ENCODE measurements around the gene ARAF. TPM values are rescaled to one million over a fixed set of nuclear protein-coding genes. Genes with fewer than 3 reads are reported as not detected.

Gene ARAF
- total and polyA plus RNA-seq, 2 of the 4 experiments (the other 2 are of a cell fraction), result 9.1 to 52.2 TPM

- intact Hi-C loops (cut with micrococcal nuclease), result no loop called here
Measured at GRCh38 chrX:47570794-47571193, 9.8 kb downstream of the ARAF start.

More at GRCh38 chrX:47570794-47571193, 9.8 kb downstream of the ARAF start:
- no peak overlapping the region for H3K14ac ChIP-seq (replicated peaks; ENCODE audit: low read depth, low read length)
- H2AK9ac ChIP-seq (replicated peaks; ENCODE audit: low read depth, low read length, poor library complexity), result no peak overlapping the region
- ATAC-seq (ENCODE audit: low read depth) (no peak), DNase-seq (no peak)
- H2AFZ ChIP-seq (replicated peaks; ENCODE audit: low read length, poor library complexity), result no peak overlapping the region
- in situ Hi-C loops (cut with MboI; ENCODE audit: low sequenced_read_pairs) (no loop called here), dilution Hi-C loops (cut with HindIII; ENCODE audit: low sequenced_read_pairs, unreplicated experiment) (no loop called here)
- no peak overlapping the region for H4K5ac ChIP-seq (ENCODE audit: low read depth, low read length)
- H3K18ac ChIP-seq (ENCODE audit: low read depth, low read length), result no peak overlapping the region
- H3K9me3 ChIP-seq (ENCODE audit: control insufficient read depth, insufficient read depth, low read length), result no peaks in the 10 kb centered on the region; the same call in 1 of the 2 replicates
- no peak overlapping the region for H2BK15ac ChIP-seq (ENCODE audit: low read depth, low read length)
- no peak for TF ChIP-seq RAD21 (IDR thresholded peaks at IDR 0.05; ENCODE audit: low read length)
- no peak for TF ChIP-seq CHD1 (IDR thresholded peaks at IDR 0.05; ENCODE audit: low read depth, low read length)
- TF ChIP-seq BHLHE40 (IDR thresholded peaks at IDR 0.05; ENCODE audit: low read depth, low read length), result no peak
- TF ChIP-seq MXI1 (IDR thresholded peaks at IDR 0.05; ENCODE audit: borderline replicate concordance, low read depth, low read length), result no peak
- TF ChIP-seq, protein P1, sequence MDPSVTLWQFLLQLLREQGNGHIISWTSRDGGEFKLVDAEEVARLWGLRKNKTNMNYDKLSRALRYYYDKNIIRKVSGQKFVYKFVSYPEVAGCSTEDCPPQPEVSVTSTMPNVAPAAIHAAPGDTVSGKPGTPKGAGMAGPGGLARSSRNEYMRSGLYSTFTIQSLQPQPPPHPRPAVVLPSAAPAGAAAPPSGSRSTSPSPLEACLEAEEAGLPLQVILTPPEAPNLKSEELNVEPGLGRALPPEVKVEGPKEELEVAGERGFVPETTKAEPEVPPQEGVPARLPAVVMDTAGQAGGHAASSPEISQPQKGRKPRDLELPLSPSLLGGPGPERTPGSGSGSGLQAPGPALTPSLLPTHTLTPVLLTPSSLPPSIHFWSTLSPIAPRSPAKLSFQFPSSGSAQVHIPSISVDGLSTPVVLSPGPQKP (IDR thresholded peaks at IDR 0.05; ENCODE audit: borderline replicate concordance, low read depth, low read length), result no peak
- TF ChIP-seq RFX5 (IDR thresholded peaks at IDR 0.05; ENCODE audit: low read depth, low read length), result no peak
- TF ChIP-seq, protein P2, sequence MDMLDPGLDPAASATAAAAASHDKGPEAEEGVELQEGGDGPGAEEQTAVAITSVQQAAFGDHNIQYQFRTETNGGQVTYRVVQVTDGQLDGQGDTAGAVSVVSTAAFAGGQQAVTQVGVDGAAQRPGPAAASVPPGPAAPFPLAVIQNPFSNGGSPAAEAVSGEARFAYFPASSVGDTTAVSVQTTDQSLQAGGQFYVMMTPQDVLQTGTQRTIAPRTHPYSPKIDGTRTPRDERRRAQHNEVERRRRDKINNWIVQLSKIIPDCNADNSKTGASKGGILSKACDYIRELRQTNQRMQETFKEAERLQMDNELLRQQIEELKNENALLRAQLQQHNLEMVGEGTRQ (IDR thresholded peaks at IDR 0.05; ENCODE audit: low read depth, low read length), result no peak
- TF ChIP-seq CEBPB (IDR thresholded peaks at IDR 0.05; ENCODE audit: low read depth, low read length), result no peak
- TF ChIP-seq, protein P3, sequence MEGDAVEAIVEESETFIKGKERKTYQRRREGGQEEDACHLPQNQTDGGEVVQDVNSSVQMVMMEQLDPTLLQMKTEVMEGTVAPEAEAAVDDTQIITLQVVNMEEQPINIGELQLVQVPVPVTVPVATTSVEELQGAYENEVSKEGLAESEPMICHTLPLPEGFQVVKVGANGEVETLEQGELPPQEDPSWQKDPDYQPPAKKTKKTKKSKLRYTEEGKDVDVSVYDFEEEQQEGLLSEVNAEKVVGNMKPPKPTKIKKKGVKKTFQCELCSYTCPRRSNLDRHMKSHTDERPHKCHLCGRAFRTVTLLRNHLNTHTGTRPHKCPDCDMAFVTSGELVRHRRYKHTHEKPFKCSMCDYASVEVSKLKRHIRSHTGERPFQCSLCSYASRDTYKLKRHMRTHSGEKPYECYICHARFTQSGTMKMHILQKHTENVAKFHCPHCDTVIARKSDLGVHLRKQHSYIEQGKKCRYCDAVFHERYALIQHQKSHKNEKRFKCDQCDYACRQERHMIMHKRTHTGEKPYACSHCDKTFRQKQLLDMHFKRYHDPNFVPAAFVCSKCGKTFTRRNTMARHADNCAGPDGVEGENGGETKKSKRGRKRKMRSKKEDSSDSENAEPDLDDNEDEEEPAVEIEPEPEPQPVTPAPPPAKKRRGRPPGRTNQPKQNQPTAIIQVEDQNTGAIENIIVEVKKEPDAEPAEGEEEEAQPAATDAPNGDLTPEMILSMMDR (conservative IDR thresholded peaks at IDR 0.05; ENCODE audit: low read depth, low read length), result no peak
- TF ChIP-seq MAFK (IDR thresholded peaks at IDR 0.05; ENCODE audit: low read depth, low read length), result no peak
- TF ChIP-seq NFE2L2 (IDR thresholded peaks at IDR 0.05; ENCODE audit: low read depth, low read length), result no peak
- no peak for TF ChIP-seq POLR2A (IDR thresholded peaks at IDR 0.05; ENCODE audit: low read depth, low read length)
- no peak for TF ChIP-seq FOS (IDR thresholded peaks at IDR 0.05; ENCODE audit: low read depth, low read length)
- no peak for TF ChIP-seq MAZ (IDR thresholded peaks at IDR 0.05; ENCODE audit: borderline replicate concordance, low read depth, low read length)
- no peak for TF ChIP-seq SMC3 (IDR thresholded peaks at IDR 0.05; ENCODE audit: low read depth, low read length)
- no peak for TF ChIP-seq RCOR1 (IDR thresholded peaks at IDR 0.05; ENCODE audit: insufficient replicate concordance, low read length)
- no peaks in the 10 kb centered on the region for H3K27me3 ChIP-seq (ENCODE audit: control insufficient read depth, insufficient read depth, low read length)
- H4K8ac ChIP-seq (ENCODE audit: low read depth in 2 of 2, low read length in 2 of 2), result no peak overlapping the region
- peaks cover 0 to 3% of the 10 kb centered on the region in 2 experiments; a peak in 1 of 4 replicates for H3K79me1 ChIP-seq (ENCODE audit: low read depth in 1 of 2, low read length in 2 of 2)
- H3K9ac ChIP-seq (ENCODE audit: low read depth, low read length), result no peak overlapping the region
- no CpG with 5 or more reads among the region's 8 CpGs for WGBS, 2 experiments (ENCODE audit: extremely low coverage in 2 of 2, insufficient read length in 1 of 2)
- H2BK20ac ChIP-seq (ENCODE audit: low read depth, low read length), result no peak overlapping the region
- CTCF ChIA-PET, result no interaction called here
- no peak overlapping the region for H2BK120ac ChIP-seq (ENCODE audit: low read depth, low read length)
- H3K4me1 ChIP-seq (ENCODE audit: control insufficient read depth, insufficient read depth, low read length), result peaks cover 13% of the 10 kb centered on the region
- no peak overlapping the region for H2AK5ac ChIP-seq (ENCODE audit: low read depth, low read length)
- BruUV-seq (replicated peaks), result no TSS peak
- H3K4me3 ChIP-seq (ENCODE audit: insufficient read depth, low read depth, low read length), result no peak overlapping the region
- no peak overlapping the region for H3K56ac ChIP-seq (ENCODE audit: extremely low read depth, insufficient read depth, low read length)
- no peaks in the 10 kb centered on the region; the same call in 1 of the 2 replicates for H3K9me1 ChIP-seq (ENCODE audit: insufficient read depth, low read length)
- H3K4ac ChIP-seq (ENCODE audit: low read depth, low read length), result no peak overlapping the region
- POLR2A ChIA-PET (ENCODE audit: unreplicated experiment), result no interaction called here
- peaks cover 28% of the 10 kb centered on the region for H3K36me3 ChIP-seq (ENCODE audit: control insufficient read depth, insufficient read depth, low read length)
- H2BK5ac ChIP-seq (ENCODE audit: low read depth, low read length, poor library complexity, severe bottlenecking), result no peak overlapping the region
- H3K23ac ChIP-seq (ENCODE audit: low read depth, low read length), result no peak overlapping the region
- no peak overlapping the region for H3K4me2 ChIP-seq (ENCODE audit: low read depth, low read length)
- no peaks in the 10 kb centered on the region; the same call in 1 of the 2 replicates for H4K20me1 ChIP-seq (ENCODE audit: insufficient read depth, low read length)
- H3K27ac ChIP-seq (ENCODE audit: insufficient read depth, low read length), result no peak overlapping the region
- H4K91ac ChIP-seq (ENCODE audit: insufficient read depth, low read depth, low read length), result no peak overlapping the region
